ENCODE results near the gene PAPSS1.

GRCh38 chr4:107648178-107648991 is 71.6 kb downstream of the PAPSS1 start:
- TF ChIP-seq EZH2 (IDR thresholded peaks at IDR 0.05; ENCODE audit: borderline replicate concordance, insufficient read depth, low read length, poor library complexity, severe bottlenecking) (no peak), CTCF (IDR thresholded peaks at IDR 0.05; ENCODE audit: poor library complexity, severe bottlenecking) (no peak), TAF1 (IDR thresholded peaks at IDR 0.05; ENCODE audit: low read depth) (no peak)
- TF ChIP-seq, protein P1, sequence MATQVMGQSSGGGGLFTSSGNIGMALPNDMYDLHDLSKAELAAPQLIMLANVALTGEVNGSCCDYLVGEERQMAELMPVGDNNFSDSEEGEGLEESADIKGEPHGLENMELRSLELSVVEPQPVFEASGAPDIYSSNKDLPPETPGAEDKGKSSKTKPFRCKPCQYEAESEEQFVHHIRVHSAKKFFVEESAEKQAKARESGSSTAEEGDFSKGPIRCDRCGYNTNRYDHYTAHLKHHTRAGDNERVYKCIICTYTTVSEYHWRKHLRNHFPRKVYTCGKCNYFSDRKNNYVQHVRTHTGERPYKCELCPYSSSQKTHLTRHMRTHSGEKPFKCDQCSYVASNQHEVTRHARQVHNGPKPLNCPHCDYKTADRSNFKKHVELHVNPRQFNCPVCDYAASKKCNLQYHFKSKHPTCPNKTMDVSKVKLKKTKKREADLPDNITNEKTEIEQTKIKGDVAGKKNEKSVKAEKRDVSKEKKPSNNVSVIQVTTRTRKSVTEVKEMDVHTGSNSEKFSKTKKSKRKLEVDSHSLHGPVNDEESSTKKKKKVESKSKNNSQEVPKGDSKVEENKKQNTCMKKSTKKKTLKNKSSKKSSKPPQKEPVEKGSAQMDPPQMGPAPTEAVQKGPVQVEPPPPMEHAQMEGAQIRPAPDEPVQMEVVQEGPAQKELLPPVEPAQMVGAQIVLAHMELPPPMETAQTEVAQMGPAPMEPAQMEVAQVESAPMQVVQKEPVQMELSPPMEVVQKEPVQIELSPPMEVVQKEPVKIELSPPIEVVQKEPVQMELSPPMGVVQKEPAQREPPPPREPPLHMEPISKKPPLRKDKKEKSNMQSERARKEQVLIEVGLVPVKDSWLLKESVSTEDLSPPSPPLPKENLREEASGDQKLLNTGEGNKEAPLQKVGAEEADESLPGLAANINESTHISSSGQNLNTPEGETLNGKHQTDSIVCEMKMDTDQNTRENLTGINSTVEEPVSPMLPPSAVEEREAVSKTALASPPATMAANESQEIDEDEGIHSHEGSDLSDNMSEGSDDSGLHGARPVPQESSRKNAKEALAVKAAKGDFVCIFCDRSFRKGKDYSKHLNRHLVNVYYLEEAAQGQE (IDR thresholded peaks at IDR 0.05; ENCODE audit: borderline replicate concordance), result no peak

Measured in neural cell (in vitro differentiated cells).